GM19324 (cell line): ENCODE data around the gene ZNF268.
"Not testable (repeated sequence)": the region's sequence is repeated elsewhere in the genome, so short reads cannot be mapped to it uniquely, and the experiment has no call there.

Experiments used
- ATAC-seq: cut with Tn5 transposase; IDR thresholded peaks from one replicate; pipeline ENCODE4 v1.9.1; 2021; ENCODE audit warnings: mild to moderate bottlenecking, moderate library complexity; ENCODE audit not compliant: unreplicated experiment, low FRiP score

Gene ZNF268

GRCh38 chr12:133225527-133225926 is 44.2 kb downstream of the ZNF268 start:
- ATAC-seq: no peak

- no peak for ATAC-seq
Observed at GRCh38 chr12:133226690-133227089, 45.4 kb downstream of the ZNF268 start.

- no peak for ATAC-seq
Observed at GRCh38 chr12:133227281-133227852, 46.1 kb downstream of the ZNF268 start.

- ATAC-seq: no peak
Observed at GRCh38 chr12:133231001-133231400, 49.7 kb downstream of the ZNF268 start.

GRCh38 chr12:133233006-133233405 is 51.7 kb downstream of the ZNF268 start:
- no peak for ATAC-seq

- ATAC-seq: no peak
Observed at GRCh38 chr12:133233993-133234564, 52.8 kb downstream of the ZNF268 start.

- no peak for ATAC-seq
Observed at GRCh38 chr12:133234971-133235370, 53.7 kb downstream of the ZNF268 start.

- no peak for ATAC-seq
Observed at GRCh38 chr12:133235401-133236112, 54.3 kb downstream of the ZNF268 start, which contains the start of gene ANHX. Gene ANHX (minus strand): TSS chr12:133235877. CDS start chr12:133234356, 1,521 bp downstream.

GRCh38 chr12:133236144-133236543 is 54.8 kb downstream of the ZNF268 start:
- no peak for ATAC-seq

- no peak for ATAC-seq
Observed at GRCh38 chr12:133236556-133236955, 55.3 kb downstream of the ZNF268 start.

GRCh38 chr12:133251732-133252131 is 70.4 kb downstream of the ZNF268 start:
- no peak for ATAC-seq

- not testable (repeated sequence) for ATAC-seq
Observed at GRCh38 chr12:133255833-133256232, 74.5 kb downstream of the ZNF268 start.

GRCh38 chr12:133256321-133256720 is 75.0 kb downstream of the ZNF268 start:
- ATAC-seq: no peak

- no peak for ATAC-seq
Observed at GRCh38 chr12:133264173-133264572, 82.9 kb downstream of the ZNF268 start.
